ENCODE results near the gene PPP4R1. TPM values are rescaled to one million over a fixed set of nuclear protein-coding genes. Genes with fewer than 3 reads are reported as not detected.

PPP4R1 gene
- polyA plus RNA-seq, 2 donors, result 76.9 to 84.9 TPM

- H3K36me3 ChIP-seq (ENCODE audit: control insufficient read depth in 2 of 2, insufficient read depth in 2 of 2, low read length in 1 of 2), result peaks cover 2 to 14% of the 10 kb centered on the region in 2 donors
- H3K27me3 ChIP-seq (ENCODE audit: control insufficient read depth in 1 of 2, insufficient read depth in 2 of 2, low read length in 2 of 2), result no peaks in the 10 kb centered on the region
- H3K4me1 ChIP-seq (ENCODE audit: control insufficient read depth in 2 of 2, insufficient read depth in 2 of 2, low read length in 1 of 2), result peaks cover 0 to 2% of the 10 kb centered on the region in 2 donors
- no peak overlapping the region for H3K27ac ChIP-seq (ENCODE audit: low read depth in 2 of 2, low read length in 1 of 2)
- 83 to 96% methylated on average over 2 of the region's 2 CpGs for WGBS, 2 donors
- H3K4me3 ChIP-seq (ENCODE audit: low read depth in 1 of 2, low read length in 2 of 2), result no peak overlapping the region
- no peaks in the 10 kb centered on the region for H3K9me3 ChIP-seq (ENCODE audit: control insufficient read depth in 2 of 2, insufficient read depth in 1 of 2, low read depth in 1 of 2, low read length in 1 of 2)
Measured at GRCh38 chr18:9561759-9562158, 52.6 kb downstream of the PPP4R1 start.

- peaks cover 0 to 2% of the 10 kb centered on the region in 2 donors for H3K4me1 ChIP-seq (ENCODE audit: control insufficient read depth in 2 of 2, insufficient read depth in 2 of 2, low read length in 1 of 2)
- H3K36me3 ChIP-seq (ENCODE audit: control insufficient read depth in 2 of 2, insufficient read depth in 2 of 2, low read length in 1 of 2), result peaks cover 2 to 17% of the 10 kb centered on the region in 2 donors
- H3K27ac ChIP-seq (ENCODE audit: low read depth in 2 of 2, low read length in 1 of 2), result no peak overlapping the region
- 59 to 61% methylated on average over 6 of the region's 6 CpGs for WGBS, 2 donors
- no peaks in the 10 kb centered on the region for H3K9me3 ChIP-seq (ENCODE audit: control insufficient read depth in 2 of 2, insufficient read depth in 1 of 2, low read depth in 1 of 2, low read length in 1 of 2)
- no peaks in the 10 kb centered on the region for H3K27me3 ChIP-seq (ENCODE audit: control insufficient read depth in 1 of 2, insufficient read depth in 2 of 2, low read length in 2 of 2)
- H3K4me3 ChIP-seq (ENCODE audit: low read depth in 1 of 2, low read length in 2 of 2), result no peak overlapping the region
Measured at GRCh38 chr18:9559253-9559652, 55.1 kb downstream of the PPP4R1 start.

GRCh38 chr18:9558387-9559064 is 55.8 kb downstream of the PPP4R1 start:
- H3K36me3 ChIP-seq (ENCODE audit: control insufficient read depth in 2 of 2, insufficient read depth in 2 of 2, low read length in 1 of 2), result peaks cover 5 to 18% of the 10 kb centered on the region in 2 donors
- H3K27ac ChIP-seq (ENCODE audit: low read depth in 2 of 2, low read length in 1 of 2), result no peak overlapping the region
- no peaks in the 10 kb centered on the region for H3K9me3 ChIP-seq (ENCODE audit: control insufficient read depth in 2 of 2, insufficient read depth in 1 of 2, low read depth in 1 of 2, low read length in 1 of 2)
- no peak overlapping the region for H3K4me3 ChIP-seq (ENCODE audit: low read depth in 1 of 2, low read length in 2 of 2)
- H3K27me3 ChIP-seq (ENCODE audit: control insufficient read depth in 1 of 2, insufficient read depth in 2 of 2, low read length in 2 of 2), result no peaks in the 10 kb centered on the region
- 77 to 79% methylated on average over 4 of the region's 4 CpGs for WGBS, 2 donors
- peaks cover 0 to 2% of the 10 kb centered on the region in 2 donors for H3K4me1 ChIP-seq (ENCODE audit: control insufficient read depth in 2 of 2, insufficient read depth in 2 of 2, low read length in 1 of 2)

- Histone ChIP-seq H3K36me3 (ENCODE audit: control insufficient read depth in 2 of 2, insufficient read depth in 2 of 2, low read length in 1 of 2) (peaks cover 11 to 19% of the 10 kb centered on the region in 2 donors), H3K27me3 (ENCODE audit: control insufficient read depth in 1 of 2, insufficient read depth in 2 of 2, low read length in 2 of 2) (no peaks in the 10 kb centered on the region), H3K9me3 (ENCODE audit: control insufficient read depth in 2 of 2, insufficient read depth in 1 of 2, low read depth in 1 of 2, low read length in 1 of 2) (no peaks in the 10 kb centered on the region), H3K4me3 (ENCODE audit: low read depth in 1 of 2, low read length in 2 of 2) (no peak overlapping the region), H3K27ac (ENCODE audit: low read depth in 2 of 2, low read length in 1 of 2) (no peak overlapping the region), H3K4me1 (ENCODE audit: control insufficient read depth in 2 of 2, insufficient read depth in 2 of 2, low read length in 1 of 2) (peaks cover 0 to 2% of the 10 kb centered on the region in 2 donors)
- 56 to 72% methylated on average over 13 of the region's 13 CpGs for WGBS, 2 donors
Measured at GRCh38 chr18:9557250-9557943, 57.0 kb downstream of the PPP4R1 start.

- Histone ChIP-seq H3K9me3 (ENCODE audit: control insufficient read depth in 2 of 2, insufficient read depth in 1 of 2, low read depth in 1 of 2, low read length in 1 of 2) (no peaks in the 10 kb centered on the region), H3K4me3 (ENCODE audit: low read depth in 1 of 2, low read length in 2 of 2) (no peak overlapping the region), H3K27ac (ENCODE audit: low read depth in 2 of 2, low read length in 1 of 2) (no peak overlapping the region), H3K27me3 (ENCODE audit: control insufficient read depth in 1 of 2, insufficient read depth in 2 of 2, low read length in 2 of 2) (no peaks in the 10 kb centered on the region), H3K36me3 (ENCODE audit: control insufficient read depth in 2 of 2, insufficient read depth in 2 of 2, low read length in 1 of 2) (peaks cover 10 to 33% of the 10 kb centered on the region in 2 donors), H3K4me1 (ENCODE audit: control insufficient read depth in 2 of 2, insufficient read depth in 2 of 2, low read length in 1 of 2) (no peaks in the 10 kb centered on the region)
- 90 to 93% methylated on average over 4 of the region's 4 CpGs for WGBS, 2 donors
Measured at GRCh38 chr18:9552616-9553015, 61.7 kb downstream of the PPP4R1 start.

GRCh38 chr18:9552191-9552590 is 62.2 kb downstream of the PPP4R1 start:
- Histone ChIP-seq H3K4me1 (ENCODE audit: control insufficient read depth in 2 of 2, insufficient read depth in 2 of 2, low read length in 1 of 2) (no peaks in the 10 kb centered on the region), H3K9me3 (ENCODE audit: control insufficient read depth in 2 of 2, insufficient read depth in 1 of 2, low read depth in 1 of 2, low read length in 1 of 2) (no peaks in the 10 kb centered on the region), H3K27ac (ENCODE audit: low read depth in 2 of 2, low read length in 1 of 2) (no peak overlapping the region), H3K4me3 (ENCODE audit: low read depth in 1 of 2, low read length in 2 of 2) (no peak overlapping the region), H3K36me3 (ENCODE audit: control insufficient read depth in 2 of 2, insufficient read depth in 2 of 2, low read length in 1 of 2) (peaks cover 15 to 36% of the 10 kb centered on the region in 2 donors), H3K27me3 (ENCODE audit: control insufficient read depth in 1 of 2, insufficient read depth in 2 of 2, low read length in 2 of 2) (no peaks in the 10 kb centered on the region)
- WGBS, 2 donors, result 92 to 97% methylated on average over 3 of the region's 3 CpGs

GRCh38 chr18:9550429-9550828 is 63.9 kb downstream of the PPP4R1 start:
- 77 to 87% methylated on average over 4 of the region's 4 CpGs for WGBS, 2 donors

GRCh38 chr18:9549405-9549804 is 65.0 kb downstream of the PPP4R1 start:
- Histone ChIP-seq H3K4me3 (ENCODE audit: low read depth in 1 of 2, low read length in 2 of 2) (no peak overlapping the region), H3K27ac (ENCODE audit: low read depth in 2 of 2, low read length in 1 of 2) (no peak overlapping the region), H3K9me3 (ENCODE audit: control insufficient read depth in 2 of 2, insufficient read depth in 1 of 2, low read depth in 1 of 2, low read length in 1 of 2) (no peaks in the 10 kb centered on the region), H3K36me3 (ENCODE audit: control insufficient read depth in 2 of 2, insufficient read depth in 2 of 2, low read length in 1 of 2) (peaks cover 20 to 45% of the 10 kb centered on the region in 2 donors), H3K4me1 (ENCODE audit: control insufficient read depth in 2 of 2, insufficient read depth in 2 of 2, low read length in 1 of 2) (no peaks in the 10 kb centered on the region), H3K27me3 (ENCODE audit: control insufficient read depth in 1 of 2, insufficient read depth in 2 of 2, low read length in 2 of 2) (no peaks in the 10 kb centered on the region)
- 87% methylated on average over 7 of the region's 7 CpGs for WGBS, 2 donors

More at GRCh38 chr18:9550429-9550828, 63.9 kb downstream of the PPP4R1 start:
- Histone ChIP-seq H3K4me1 (ENCODE audit: control insufficient read depth in 2 of 2, insufficient read depth in 2 of 2, low read length in 1 of 2) (no peaks in the 10 kb centered on the region), H3K36me3 (ENCODE audit: control insufficient read depth in 2 of 2, insufficient read depth in 2 of 2, low read length in 1 of 2) (peaks cover 20 to 40% of the 10 kb centered on the region in 2 donors), H3K27me3 (ENCODE audit: control insufficient read depth in 1 of 2, insufficient read depth in 2 of 2, low read length in 2 of 2) (no peaks in the 10 kb centered on the region), H3K27ac (ENCODE audit: low read depth in 2 of 2, low read length in 1 of 2) (no peak overlapping the region), H3K9me3 (ENCODE audit: control insufficient read depth in 2 of 2, insufficient read depth in 1 of 2, low read depth in 1 of 2, low read length in 1 of 2) (no peaks in the 10 kb centered on the region), H3K4me3 (ENCODE audit: low read depth in 1 of 2, low read length in 2 of 2) (no peak overlapping the region)

GRCh38 chr18:9547782-9548181 is 66.6 kb downstream of the PPP4R1 start:
- peaks cover 16 to 44% of the 10 kb centered on the region in 2 donors for H3K36me3 ChIP-seq (ENCODE audit: control insufficient read depth in 2 of 2, insufficient read depth in 2 of 2, low read length in 1 of 2)
- H3K4me1 ChIP-seq (ENCODE audit: control insufficient read depth in 2 of 2, insufficient read depth in 2 of 2, low read length in 1 of 2), result no peaks in the 10 kb centered on the region
- no peak overlapping the region for H3K4me3 ChIP-seq (ENCODE audit: low read depth in 1 of 2, low read length in 2 of 2)
- H3K9me3 ChIP-seq (ENCODE audit: control insufficient read depth in 2 of 2, insufficient read depth in 1 of 2, low read depth in 1 of 2, low read length in 1 of 2), result no peaks in the 10 kb centered on the region
- no peak overlapping the region for H3K27ac ChIP-seq (ENCODE audit: low read depth in 2 of 2, low read length in 1 of 2)
- WGBS, 2 donors, result 73 to 77% methylated on average over 7 of the region's 7 CpGs
- H3K27me3 ChIP-seq (ENCODE audit: control insufficient read depth in 1 of 2, insufficient read depth in 2 of 2, low read length in 2 of 2), result no peaks in the 10 kb centered on the region
